DOHH2 (cell line): ENCODE data around the gene FTCDNL1.
A peak's percentile ranks its signal among the peaks of the same experiment; 100 is the strongest.

Experiments
- H3F3A ChIP-seq: fragments of 200-600 bp; sonication (generic), shearing (Covaris generic); 2 replicates; pipeline ENCODE4 v1.6.0; 2016; ENCODE audit warnings: antibody characterized with exemption, mild to moderate bottlenecking; ENCODE audit not compliant: control insufficient read depth, insufficient read depth
- H3K27ac ChIP-seq: fragments of 200-600 bp; sonication (generic); 2 replicates; pipeline ENCODE4 v1.5.1; 2014; ENCODE audit warnings: low read depth, mild to moderate bottlenecking, low read length, moderate library complexity
- H3K27me3 ChIP-seq: fragments of 200-600 bp; sonication (generic); 2 replicates; pipeline ENCODE4 v1.6.1; 2014; ENCODE audit warnings: mild to moderate bottlenecking, low read length, mixed read lengths; ENCODE audit not compliant: control insufficient read depth
- H3K36me3 ChIP-seq: fragments of 200-600 bp; sonication (generic); 2 replicates; pipeline ENCODE4 v1.6.1; 2014; ENCODE audit warnings: mild to moderate bottlenecking, low read length, moderate library complexity, mixed read lengths; ENCODE audit not compliant: control insufficient read depth
- H3K4me1 ChIP-seq: fragments of 200-600 bp; sonication (generic); 2 replicates; pipeline ENCODE4 v1.6.1; 2014; ENCODE audit warnings: mild to moderate bottlenecking, low read length, mixed read lengths; ENCODE audit not compliant: control insufficient read depth
- H3K4me2 ChIP-seq: fragments of 200-600 bp; sonication (generic); 2 replicates; pipeline ENCODE4 v1.6.0; 2014; ENCODE audit warnings: mild to moderate bottlenecking, low read length, moderate library complexity
- H3K4me3 ChIP-seq: fragments of 200-600 bp; sonication (generic); 2 replicates; pipeline ENCODE4 v1.5.1; 2014; ENCODE audit warnings: mild to moderate bottlenecking, low read length, mixed read lengths
- H3K79me2 ChIP-seq: fragments of 200-600 bp; sonication (generic); 2 replicates; pipeline ENCODE4 v1.6.1; 2014; ENCODE audit warnings: mild to moderate bottlenecking, low read length, mixed read lengths; ENCODE audit not compliant: control insufficient read depth
- H3K9me2 ChIP-seq: fragments of 200-600 bp; sonication (generic); replicated peaks from 2 replicates; pipeline ENCODE4 v1.6.1; 2014; ENCODE audit warnings: mild to moderate bottlenecking, low read length, mixed read lengths; ENCODE audit not compliant: control insufficient read depth
- H3K9me3 ChIP-seq: fragments of 200-600 bp; sonication (generic); 2 replicates; pipeline ENCODE4 v1.6.1; 2014; ENCODE audit warnings: antibody characterized with exemption, low read length, mixed read lengths; ENCODE audit not compliant: control insufficient read depth, insufficient read depth
- H4K20me1 ChIP-seq: fragments of 200-600 bp; sonication (generic); 2 replicates; pipeline ENCODE4 v1.6.0; 2014; ENCODE audit warnings: low read depth, mild to moderate bottlenecking, antibody characterized with exemption, low read length, moderate library complexity; ENCODE audit not compliant: control insufficient read depth, insufficient read depth
- EZH2phosphoT487 ChIP-seq: fragments of 200-600 bp; sonication (generic); IDR thresholded peaks from 2 replicates; pipeline ENCODE4 v1.6.1; 2017; ENCODE audit warnings: borderline replicate concordance, mild to moderate bottlenecking, antibody characterized with exemption, low read length, moderate library complexity, mixed read lengths
- TF ChIP-seq, protein P1 (sequence below): fragments of 200-600 bp; sonication (generic); IDR thresholded peaks from one replicate; pipeline ENCODE4 v1.5.1; 2014; ENCODE audit warnings: antibody characterized with exemption, mild to moderate bottlenecking, low read depth, low read length; ENCODE audit not compliant: poor library complexity, severe bottlenecking

FTCDNL1 gene

DNA sequence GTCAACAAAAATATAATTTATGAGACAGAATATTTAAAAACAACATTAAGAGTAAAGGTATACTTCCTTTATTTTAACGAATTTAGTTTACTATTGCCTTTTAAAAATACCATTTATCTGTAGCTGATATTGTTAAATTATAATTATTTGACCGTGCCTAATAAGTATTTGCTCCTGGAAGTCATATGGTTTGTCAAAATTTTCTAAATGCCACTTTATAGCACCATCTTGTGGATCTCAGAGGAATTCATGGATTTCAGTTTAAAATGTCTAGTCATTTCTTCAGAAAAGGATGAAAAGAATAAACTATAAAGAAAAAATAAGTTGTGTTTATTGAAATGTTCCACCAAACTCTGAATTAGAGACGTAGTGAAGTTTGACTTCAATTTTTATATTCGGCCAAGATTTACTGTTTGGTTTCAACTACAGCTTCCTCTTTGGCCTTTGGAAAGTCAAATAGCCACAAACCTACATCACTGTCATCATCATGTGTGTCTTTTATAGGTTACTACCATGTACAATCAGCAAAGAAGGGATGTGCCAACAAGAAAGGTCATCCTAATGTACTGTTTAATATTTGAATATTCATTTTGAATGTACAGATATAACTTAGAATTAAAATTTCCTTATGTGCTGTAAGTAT is 10.3 kb upstream of the FTCDNL1 start:
- H3K27me3 ChIP-seq = peaks cover 8% of the 10 kb centered on the region; the same call in 1 of the 2 replicates
- no peaks in the 10 kb centered on the region for H3K36me3 ChIP-seq
- no peaks in the 10 kb centered on the region for H3K9me2 ChIP-seq
- no peaks in the 10 kb centered on the region for H3K79me2 ChIP-seq
- TF ChIP-seq, protein P1, sequence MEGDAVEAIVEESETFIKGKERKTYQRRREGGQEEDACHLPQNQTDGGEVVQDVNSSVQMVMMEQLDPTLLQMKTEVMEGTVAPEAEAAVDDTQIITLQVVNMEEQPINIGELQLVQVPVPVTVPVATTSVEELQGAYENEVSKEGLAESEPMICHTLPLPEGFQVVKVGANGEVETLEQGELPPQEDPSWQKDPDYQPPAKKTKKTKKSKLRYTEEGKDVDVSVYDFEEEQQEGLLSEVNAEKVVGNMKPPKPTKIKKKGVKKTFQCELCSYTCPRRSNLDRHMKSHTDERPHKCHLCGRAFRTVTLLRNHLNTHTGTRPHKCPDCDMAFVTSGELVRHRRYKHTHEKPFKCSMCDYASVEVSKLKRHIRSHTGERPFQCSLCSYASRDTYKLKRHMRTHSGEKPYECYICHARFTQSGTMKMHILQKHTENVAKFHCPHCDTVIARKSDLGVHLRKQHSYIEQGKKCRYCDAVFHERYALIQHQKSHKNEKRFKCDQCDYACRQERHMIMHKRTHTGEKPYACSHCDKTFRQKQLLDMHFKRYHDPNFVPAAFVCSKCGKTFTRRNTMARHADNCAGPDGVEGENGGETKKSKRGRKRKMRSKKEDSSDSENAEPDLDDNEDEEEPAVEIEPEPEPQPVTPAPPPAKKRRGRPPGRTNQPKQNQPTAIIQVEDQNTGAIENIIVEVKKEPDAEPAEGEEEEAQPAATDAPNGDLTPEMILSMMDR = peak; percentile 65
- no peak for TF ChIP-seq EZH2phosphoT487
- H3K4me1 ChIP-seq = no peaks in the 10 kb centered on the region
- H3K9me3 ChIP-seq = no peaks in the 10 kb centered on the region
- H3K4me3 ChIP-seq = no peak overlapping the region
- H3K4me2 ChIP-seq = no peak overlapping the region
- no peaks in the 10 kb centered on the region for H3F3A ChIP-seq
- H4K20me1 ChIP-seq = no peaks in the 10 kb centered on the region
- no peak overlapping the region for H3K27ac ChIP-seq

DNA sequence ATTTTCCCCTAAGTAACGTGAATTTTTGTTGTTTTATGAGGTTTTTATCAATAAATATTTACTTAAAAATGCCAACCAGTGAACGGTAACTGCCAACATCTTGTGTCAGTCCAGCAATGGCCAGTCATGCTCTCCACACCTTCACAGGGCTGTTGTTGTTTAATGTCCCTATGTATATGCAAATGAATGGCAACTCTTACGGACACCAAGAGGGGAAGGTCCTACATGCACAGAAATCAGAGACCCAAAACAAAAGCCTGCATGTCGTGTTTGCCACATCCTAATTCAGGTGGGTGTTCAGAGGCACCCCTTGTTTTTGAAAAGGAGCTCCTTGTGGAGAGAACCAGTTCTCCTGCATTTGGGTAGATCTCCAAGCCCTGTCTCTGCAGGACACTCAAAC is 4.8 kb upstream of the FTCDNL1 start:
- TF ChIP-seq EZH2phosphoT487 = no peak
- TF ChIP-seq, protein P1 = no peak
- no peaks in the 10 kb centered on the region for H3K79me2 ChIP-seq
- no peaks in the 10 kb centered on the region for H3K9me3 ChIP-seq
- no peak overlapping the region for H3K4me3 ChIP-seq
- H3F3A ChIP-seq = no peaks in the 10 kb centered on the region
- H3K4me2 ChIP-seq = no peak overlapping the region
- no peaks in the 10 kb centered on the region for H3K36me3 ChIP-seq
- no peaks in the 10 kb centered on the region for H3K9me2 ChIP-seq
- H3K4me1 ChIP-seq = peaks cover 7% of the 10 kb centered on the region
- H3K27ac ChIP-seq = no peak overlapping the region
- no peaks in the 10 kb centered on the region for H4K20me1 ChIP-seq
- H3K27me3 ChIP-seq = no peaks in the 10 kb centered on the region

DNA sequence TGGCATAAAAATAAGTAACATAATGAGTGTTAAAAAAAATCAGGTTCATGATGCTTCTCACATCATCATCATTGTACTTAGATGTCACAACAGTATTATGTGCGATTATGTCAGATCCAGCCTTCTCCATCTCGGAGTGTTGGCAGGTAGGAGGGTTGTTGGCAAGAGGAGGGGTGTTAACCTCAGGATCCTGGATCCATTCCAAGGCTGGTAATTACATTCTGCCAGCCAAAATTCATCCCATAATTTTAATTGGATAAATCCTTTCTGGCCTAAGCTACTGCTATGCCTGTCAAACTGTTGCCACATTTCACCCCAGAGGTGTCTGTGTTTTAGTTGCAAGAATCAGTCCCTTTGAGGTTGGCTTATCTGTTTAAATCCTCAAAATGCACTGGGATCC is 891 bp upstream of the FTCDNL1 start:
- TF ChIP-seq EZH2phosphoT487 = no peak
- TF ChIP-seq, protein P1 = no peak
- H4K20me1 ChIP-seq = no peaks in the 10 kb centered on the region
- no peaks in the 10 kb centered on the region for H3K9me2 ChIP-seq
- no peaks in the 10 kb centered on the region for H3K27me3 ChIP-seq
- H3K4me2 ChIP-seq = peak overlapping the region; percentile 75
- H3K79me2 ChIP-seq = no peaks in the 10 kb centered on the region
- H3K4me1 ChIP-seq = peaks cover 14% of the 10 kb centered on the region
- H3K36me3 ChIP-seq = no peaks in the 10 kb centered on the region
- no peak overlapping the region for H3K4me3 ChIP-seq
- H3K27ac ChIP-seq = no peak overlapping the region
- H3K9me3 ChIP-seq = no peaks in the 10 kb centered on the region
- H3F3A ChIP-seq = no peaks in the 10 kb centered on the region
